ENCODE results near the gene EPN2. TPM values are rescaled to one million over a fixed set of nuclear protein-coding genes. Genes with fewer than 3 reads are reported as not detected.

The EPN2 gene
- total RNA-seq, 4 donors from 2014 or later = 69.4 to 251 (median 96.3) TPM

GRCh38 chr17:19370493-19370960 lies 133.4 kb downstream of the EPN2 start:
- DNase-seq (ENCODE audit: low spot score in 2 of 2) = peak in 1 of 2 donors; percentile 85
- WGBS, 2 donors = 69 to 70% methylated on average over 5 of the region's 7 CpGs
- intact Hi-C loops (cut with DNase I; ENCODE audit: low total_unique reads) = no loop called here
- no peak overlapping the region for H3K4me3 ChIP-seq (ENCODE audit: low read depth, poor library complexity, severe bottlenecking)
- TF ChIP-seq CTCF (IDR thresholded peaks at IDR 0.05) (no peak), POLR2A (IDR thresholded peaks at IDR 0.05) (no peak)

- WGBS, 2 donors = 66 to 74% methylated on average over 7 of the region's 7 CpGs
- TF ChIP-seq CTCF (IDR thresholded peaks at IDR 0.05) (no peak), POLR2A (IDR thresholded peaks at IDR 0.05) (no peak)
- intact Hi-C loops (cut with DNase I; ENCODE audit: low total_unique reads) = no loop called here
- H3K4me3 ChIP-seq (ENCODE audit: low read depth, poor library complexity, severe bottlenecking) = no peak overlapping the region
- DNase-seq (ENCODE audit: low spot score in 2 of 2) = no peak
Measured at GRCh38 chr17:19371259-19372010, 134.3 kb downstream of the EPN2 start.

- TF ChIP-seq POLR2A (IDR thresholded peaks at IDR 0.05) (no peak), CTCF (IDR thresholded peaks at IDR 0.05) (no peak)
- peak in 1 of 2 donors; percentile 62 for DNase-seq (ENCODE audit: low spot score in 2 of 2)
- intact Hi-C loops (cut with DNase I; ENCODE audit: low total_unique reads) = no loop called here
- H3K4me3 ChIP-seq (ENCODE audit: low read depth, poor library complexity, severe bottlenecking) = no peak overlapping the region
- 82 to 86% methylated on average over 9 of the region's 9 CpGs for WGBS, 2 donors
Measured at GRCh38 chr17:19372011-19372370, 134.8 kb downstream of the EPN2 start.

GRCh38 chr17:19372439-19372838 lies 135.3 kb downstream of the EPN2 start:
- 87 to 90% methylated on average over 12 of the region's 12 CpGs for WGBS, 2 donors
- no peak overlapping the region for H3K4me3 ChIP-seq (ENCODE audit: low read depth, poor library complexity, severe bottlenecking)
- TF ChIP-seq CTCF (IDR thresholded peaks at IDR 0.05) = no peak
- intact Hi-C loops (cut with DNase I; ENCODE audit: low total_unique reads) = no loop called here
- peak in 1 of 2 donors; percentile 76 for DNase-seq (ENCODE audit: low spot score in 2 of 2)

- WGBS, 2 donors = 91 to 92% methylated on average over 8 of the region's 8 CpGs
- intact Hi-C loops (cut with DNase I; ENCODE audit: low total_unique reads) = no loop called here
- TF ChIP-seq POLR2A (IDR thresholded peaks at IDR 0.05) = no peak
- TF ChIP-seq CTCF (IDR thresholded peaks at IDR 0.05) = no peak
- peak in 1 of 2 donors; percentile 65 for DNase-seq (ENCODE audit: low spot score in 2 of 2)
- no peak overlapping the region for H3K4me3 ChIP-seq (ENCODE audit: low read depth, poor library complexity, severe bottlenecking)
Measured at GRCh38 chr17:19372866-19373504, 135.8 kb downstream of the EPN2 start.
